Caco-2 (cell line): ENCODE data around the gene CBFA2T2. TPM values are rescaled to one million over a fixed set of nuclear protein-coding genes. Genes with fewer than 3 reads are reported as not detected.

ENCODE experiments used
- BruUV-seq: library from RNA; stranded (reverse); fragments of 400-500 nt; replicated peaks from 2 replicates; lab custom pipeline; 2021; lab: Mats Ljungman, UMichigan
- CTCF ChIA-PET: fragments of 300-600 bp; sonication (Branson Sonifier 250); formaldehyde crosslinking; loops from one replicate; lab custom pipeline; 2022; ENCODE audit warnings: antibody characterized with exemption; lab: Charles Lee
- POLR2A ChIA-PET: fragments of 300-600 bp; sonication (Branson Sonifier 250); formaldehyde crosslinking; loops from one replicate; lab custom pipeline; 2022; ENCODE audit warnings: antibody characterized with exemption; lab: Charles Lee
- DNase-seq, 2 experiments: peaks; one replicate each; pipeline versions ENCODE4 v3.0.0 to v3.0.0-alpha.2; 2020 to 2022
- H3K27me3 ChIP-seq: replicated peaks from 2 replicates; pipeline ENCODE4 v1.6.0; 2011; ENCODE audit warnings: low read length; ENCODE audit not compliant: control insufficient read depth, insufficient read depth
- H3K36me3 ChIP-seq: 2 replicates; pipeline ENCODE4 v1.5.1; 2011; ENCODE audit warnings: low read length; ENCODE audit not compliant: control insufficient read depth, insufficient read depth
- H3K4me1 ChIP-seq: fragments of 250-450 bp; sonication (Bioruptor Pico); 2 replicates; pipeline ENCODE4 v1.5.1; 2020; ENCODE audit warnings: mild to moderate bottlenecking
- H3K4me3 ChIP-seq: 2 replicates; pipeline ENCODE4 v1.5.1; 2011; ENCODE audit warnings: low read depth, mild to moderate bottlenecking, control low read depth, low read length
- H3K9me3 ChIP-seq: fragments of 250-450 bp; sonication (Bioruptor Pico); 2 replicates; pipeline ENCODE4 v1.5.1; 2020; ENCODE audit warnings: mild to moderate bottlenecking, moderate library complexity
- H3K27ac Mint-ChIP-seq: one replicate; pipeline ENCODE4 v1.8.0; 2022; ENCODE audit warnings: mixed read lengths; ENCODE audit not compliant: unreplicated experiment
- H3K27me3 Mint-ChIP-seq: one replicate; pipeline ENCODE4 v1.8.0; 2022; ENCODE audit warnings: mixed read lengths; ENCODE audit not compliant: insufficient read depth, unreplicated experiment
- H3K36me3 Mint-ChIP-seq: one replicate; pipeline ENCODE4 v1.8.0; 2022; ENCODE audit warnings: mild to moderate bottlenecking, mixed read lengths; ENCODE audit not compliant: insufficient read depth, unreplicated experiment
- H3K4me1 Mint-ChIP-seq: one replicate; pipeline ENCODE4 v1.8.0; 2022; ENCODE audit warnings: low read depth, mixed read lengths; ENCODE audit not compliant: unreplicated experiment
- H3K4me3 Mint-ChIP-seq: one replicate; pipeline ENCODE4 v1.8.0; 2022; ENCODE audit warnings: mild to moderate bottlenecking, moderate library complexity, mixed read lengths; ENCODE audit not compliant: unreplicated experiment
- H3K9me3 Mint-ChIP-seq: one replicate; pipeline ENCODE4 v1.8.0; 2022; ENCODE audit warnings: mixed read lengths; ENCODE audit not compliant: unreplicated experiment
- CTCF ChIP-seq, 2 experiments: fragments of 200-600 bp in 1 of 2; IDR thresholded peaks; 1 replicate in 1 of 2; 2 replicates in 1 of 2; pipeline versions ENCODE4 v1.5.1 to v1.8.0; 2011 to 2022; ENCODE audit warnings: antibody characterized with exemption in 1 of 2, control low read depth in 1 of 2, inconsistent platforms in 1 of 2, low read depth in 1 of 2, low read length in 1 of 2, mild to moderate bottlenecking in 1 of 2, moderate library complexity in 1 of 2; ENCODE audit not compliant: insufficient read depth in 1 of 2, severe bottlenecking in 1 of 2, unreplicated experiment in 1 of 2
- intact Hi-C: fragments of 100-400 bp; cut with micrococcal nuclease; formaldehyde crosslinking; loops from one replicate; pipeline ENCODE4 v1.10.0; 2022; ENCODE audit not compliant: unreplicated experiment
- total RNA-seq: library from RNA; stranded (reverse); gene quantifications from 2 replicates; pipeline ENCODE4 v1.2.3, GENCODE V29; 2022

Gene CBFA2T2
- total RNA-seq, 1 experiment from 2014 or later, result 30.6 TPM

- Histone ChIP-seq H3K27me3 (no peaks in the 10 kb centered on the region), H3K9me3 (no peaks in the 10 kb centered on the region), H3K4me3 (no peak overlapping the region), H3K4me1 (peaks cover 9% of the 10 kb centered on the region; the same call in 1 of the 2 replicates), H3K36me3 (0 out of 2 replicates have a peak, but pooled peaks cover 4% of the 10 kb centered on the region)
- H3K36me3 Mint-ChIP-seq, result peaks cover 61% of the 10 kb centered on the region
- intact Hi-C loops, result no loop called here
- H3K4me1 Mint-ChIP-seq, result no peaks in the 10 kb centered on the region
- ChIA-PET CTCF (interaction anchor here (0.6 to 0.8 kb wide), 3 partner anchors 9 to 383 kb away, joined by 3 to 4 read pairs (median 3); no protein-coding TSS in a partner anchor), POLR2A (no interaction called here)
- H3K27ac Mint-ChIP-seq, result no peak overlapping the region
- BruUV-seq, result no TSS peak
- no peaks in the 10 kb centered on the region for H3K9me3 Mint-ChIP-seq
- H3K4me3 Mint-ChIP-seq, result no peak overlapping the region
- H3K27me3 Mint-ChIP-seq, result no peaks in the 10 kb centered on the region
- DNase-seq, result peak in 1 of 2 experiments; percentile 47
- TF ChIP-seq CTCF (IDR thresholded peaks at IDR 0.05; ENCODE audit: insufficient read depth in 1 of 2, low read depth in 1 of 2, low read length in 1 of 2, severe bottlenecking in 1 of 2, unreplicated experiment in 1 of 2), result no peak
Observed at GRCh38 chr20:33644313-33645071, 154.6 kb downstream of the CBFA2T2 start.

GRCh38 chr20:33645072-33645358 lies 155.1 kb downstream of the CBFA2T2 start:
- no peak for DNase-seq
- CTCF ChIA-PET, result interaction anchor here (0.7 to 0.8 kb wide), 2 partner anchors 9 to 188 kb away, joined by 3 to 4 read pairs; no protein-coding TSS in a partner anchor
- intact Hi-C loops, result no loop called here

GRCh38 chr20:33645396-33645795 lies 155.5 kb downstream of the CBFA2T2 start:
- Histone ChIP-seq H3K4me1 (peaks cover 9% of the 10 kb centered on the region; the same call in 1 of the 2 replicates), H3K27me3 (no peaks in the 10 kb centered on the region), H3K9me3 (no peaks in the 10 kb centered on the region), H3K36me3 (no peaks in the 10 kb centered on the region), H3K4me3 (no peak overlapping the region)
- no peaks in the 10 kb centered on the region for H3K27me3 Mint-ChIP-seq
- H3K4me3 Mint-ChIP-seq, result no peak overlapping the region
- ChIA-PET CTCF (interaction anchor here (0.8 kb wide), 1 partner anchor 8 kb away, joined by 4 read pairs; no protein-coding TSS in a partner anchor), POLR2A (no interaction called here)
- no peak overlapping the region for H3K27ac Mint-ChIP-seq
- H3K36me3 Mint-ChIP-seq, result peaks cover 54% of the 10 kb centered on the region
- no peak for TF ChIP-seq CTCF (IDR thresholded peaks at IDR 0.05; ENCODE audit: insufficient read depth in 1 of 2, low read depth in 1 of 2, low read length in 1 of 2, severe bottlenecking in 1 of 2, unreplicated experiment in 1 of 2)
- H3K9me3 Mint-ChIP-seq, result no peaks in the 10 kb centered on the region
- peak in 1 of 2 experiments; percentile 26 for DNase-seq
- no peaks in the 10 kb centered on the region for H3K4me1 Mint-ChIP-seq
- intact Hi-C loops, result no loop called here
- no TSS peak for BruUV-seq

More at GRCh38 chr20:33645072-33645358, 155.1 kb downstream of the CBFA2T2 start:
- TF ChIP-seq CTCF (IDR thresholded peaks at IDR 0.05; ENCODE audit: insufficient read depth in 1 of 2, low read depth in 1 of 2, low read length in 1 of 2, severe bottlenecking in 1 of 2, unreplicated experiment in 1 of 2), result no peak
- POLR2A ChIA-PET, result no interaction called here
- Histone ChIP-seq H3K4me1 (peaks cover 9% of the 10 kb centered on the region; the same call in 1 of the 2 replicates), H3K4me3 (no peak overlapping the region), H3K27me3 (no peaks in the 10 kb centered on the region), H3K36me3 (no peaks in the 10 kb centered on the region), H3K9me3 (no peaks in the 10 kb centered on the region)
- Mint-ChIP-seq H3K27ac (no peak overlapping the region), H3K4me1 (no peaks in the 10 kb centered on the region), H3K9me3 (no peaks in the 10 kb centered on the region), H3K27me3 (no peaks in the 10 kb centered on the region), H3K4me3 (no peak overlapping the region), H3K36me3 (peaks cover 58% of the 10 kb centered on the region)
- BruUV-seq, result no TSS peak
